Activated CD4-positive, alpha-beta memory T cell treated with anti-CD3 and anti-CD28 coated beads for 36 hours (primary cell): ENCODE data around the gene PHLDA1. TPM values are rescaled to one million over a fixed set of nuclear protein-coding genes. Genes with fewer than 3 reads are reported as not detected.

Source experiments
- total RNA-seq, 2 experiments: library from RNA; stranded (reverse); gene quantifications; one replicate each; pipeline ENCODE4 v1.2.3, GENCODE V29; 2021

Gene PHLDA1
- total RNA-seq, 2 experiments from 2014 or later, result 23.8 to 24.4 TPM

Other genes with a start within 250 kb of the PHLDA1 start
- gene NAP1L1, start 52.9 kb upstream of the PHLDA1 start, total RNA-seq, result 100 to 1,000 TPM; 889 to 895 TPM